Limb (tissue), 2 donors: ENCODE results near the gene IGFL4.
A peak's percentile ranks its signal among the peaks of the same experiment; 100 is the strongest.

Experiments used
- DNase-seq, 2 donors: peaks; one replicate each; pipeline ENCODE4 v3.0.0-alpha.2; 2016; ENCODE audit errors: extremely low spot score in 2 of 2

Gene IGFL4

DNA sequence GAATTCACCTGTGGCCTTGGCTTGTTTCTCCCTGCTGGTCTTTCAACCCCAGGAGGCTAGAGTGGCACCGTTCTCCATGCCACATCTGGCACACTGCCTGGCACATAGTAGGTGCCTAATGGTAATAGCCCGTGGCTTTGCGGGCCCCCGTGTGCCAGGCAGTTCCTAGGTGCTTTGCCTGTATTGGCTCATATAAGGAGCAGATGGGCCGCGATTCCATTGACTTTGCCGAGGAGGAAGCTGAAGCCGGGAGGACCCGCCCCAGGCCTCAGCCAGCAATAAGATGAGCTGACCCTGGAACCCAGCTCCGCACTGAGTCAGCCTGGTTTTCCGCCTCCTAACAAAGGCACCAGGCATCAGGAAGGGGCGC, 18.8 kb downstream of the IGFL4 start:
- no peak for DNase-seq

DNA sequence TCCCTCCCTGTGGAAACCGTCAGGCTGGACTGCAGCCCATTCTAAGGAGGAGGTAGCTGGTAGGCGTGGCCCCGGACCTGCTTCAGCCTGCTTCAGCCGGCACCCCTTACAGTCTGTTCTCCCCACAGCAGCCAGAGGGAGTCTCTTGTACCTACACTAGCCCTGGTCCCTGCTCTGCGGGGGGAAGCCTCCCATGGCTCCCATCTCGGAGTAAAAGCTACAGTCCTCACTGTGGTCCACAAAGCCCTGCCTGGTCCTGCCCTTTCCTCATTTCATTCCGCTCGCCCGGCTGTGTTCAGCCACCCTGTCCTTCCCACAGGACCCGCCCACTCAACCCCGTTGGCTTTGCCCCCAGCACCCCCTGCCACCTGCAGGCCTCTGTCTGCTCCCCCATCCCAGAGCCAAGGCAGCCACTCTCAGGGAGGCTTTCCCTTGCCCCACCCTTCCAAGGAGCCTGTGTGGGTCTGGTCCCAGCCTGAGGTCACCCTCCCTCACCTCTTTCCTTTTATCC, 19.2 kb downstream of the IGFL4 start:
- no peak for DNase-seq

DNA sequence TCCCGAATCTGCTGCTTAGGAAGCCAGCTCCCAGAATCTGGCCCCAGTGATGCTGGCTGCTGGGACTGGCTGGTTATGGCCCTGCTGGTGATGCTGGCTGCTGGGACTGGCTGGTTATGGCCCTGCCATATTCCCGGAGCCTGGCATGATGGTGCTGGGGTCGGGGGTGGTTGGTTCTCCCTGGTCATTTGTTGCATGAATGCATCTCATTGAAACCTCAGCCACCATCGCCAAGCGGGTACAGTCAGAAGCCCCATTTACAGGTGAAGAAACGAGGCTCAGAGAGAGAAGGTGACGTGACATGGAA, 20.0 kb downstream of the IGFL4 start:
- DNase-seq: no peak

DNA sequence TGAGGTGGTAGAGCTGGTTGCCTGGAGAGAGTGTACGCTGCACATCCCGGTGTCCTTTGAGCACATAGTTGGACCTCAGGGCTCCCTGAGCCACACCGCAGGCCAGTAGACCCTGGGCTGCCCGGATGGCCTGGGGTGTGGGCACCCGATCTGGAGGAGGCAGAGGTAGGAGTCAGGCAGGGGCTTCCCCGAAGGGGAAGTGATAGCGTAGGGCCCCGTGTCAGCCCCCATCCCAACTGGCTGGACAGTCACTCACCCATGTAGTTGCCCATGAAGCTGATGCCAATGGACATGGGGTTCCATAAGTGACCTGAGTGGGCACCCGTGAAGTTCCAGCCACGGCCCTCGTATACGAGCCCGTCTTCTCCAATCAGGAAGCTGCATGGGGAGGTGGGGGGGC, 21.5 kb downstream of the IGFL4 start:
- DNase-seq: no peak

DNA sequence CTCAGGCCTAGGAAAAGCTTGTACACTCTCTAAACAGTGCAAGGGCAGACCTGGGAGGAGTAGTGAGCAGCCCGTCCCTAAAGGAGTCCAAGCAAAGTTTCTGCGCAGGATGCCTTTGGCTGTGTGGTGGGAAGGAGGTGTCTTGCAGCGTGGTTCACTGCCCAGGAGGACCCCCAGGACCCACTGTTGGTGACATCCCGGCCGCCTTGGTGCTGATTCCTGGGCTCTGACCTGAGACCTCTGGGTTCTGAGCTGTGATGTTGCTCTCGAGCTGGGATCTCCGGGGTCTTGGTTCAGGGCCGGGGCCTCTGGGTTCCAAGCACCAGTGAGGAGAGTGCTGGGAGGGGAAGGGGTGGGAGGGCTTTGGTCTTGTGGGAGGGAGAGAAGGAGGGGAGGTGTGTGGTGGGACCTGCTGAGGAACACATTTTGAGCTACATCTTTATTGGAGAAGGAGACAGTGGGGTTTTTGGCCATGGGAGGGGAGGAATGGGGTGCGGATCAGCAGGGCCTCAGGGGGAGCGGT, 22.0 kb downstream of the IGFL4 start:
- DNase-seq: no peak

DNA sequence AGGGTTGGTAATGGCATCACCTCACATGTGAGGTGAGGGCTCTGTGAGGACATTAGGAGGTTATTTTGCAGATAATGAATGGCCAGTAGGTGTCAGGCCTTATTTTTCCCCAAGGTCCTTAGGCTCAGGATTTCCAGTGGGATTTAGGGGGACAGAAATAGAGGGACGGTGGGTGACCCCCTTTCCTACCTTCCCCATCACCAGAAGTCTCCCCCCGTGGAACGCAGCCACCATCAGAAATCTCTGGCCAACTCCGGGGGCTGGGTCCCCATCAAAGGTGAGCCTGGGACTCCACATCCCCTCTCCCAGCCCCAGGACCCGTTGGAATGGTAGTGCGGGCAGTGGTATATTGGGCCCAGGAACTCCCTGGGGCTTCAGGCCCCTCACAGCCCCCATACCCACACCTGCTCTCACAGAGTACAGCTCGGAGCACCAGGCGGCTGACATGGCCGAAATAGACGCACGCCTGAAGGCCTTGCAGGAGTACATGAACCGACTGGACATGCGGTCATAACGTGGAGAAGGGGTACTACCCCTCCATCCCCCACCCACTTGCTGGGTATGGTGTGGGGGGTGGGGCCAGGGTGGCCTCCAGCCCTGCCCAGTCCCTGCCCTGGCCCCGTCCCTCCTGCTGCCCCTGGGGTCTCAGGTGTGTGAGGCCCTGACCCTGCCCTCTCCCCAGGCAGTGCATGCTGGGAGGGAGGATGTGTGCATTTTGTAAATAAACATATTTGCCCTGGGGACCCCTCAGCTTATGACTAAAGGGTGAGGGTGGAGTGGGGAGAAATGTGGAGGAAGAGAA, 22.7 kb downstream of the IGFL4 start:
- DNase-seq: no peak

DNA sequence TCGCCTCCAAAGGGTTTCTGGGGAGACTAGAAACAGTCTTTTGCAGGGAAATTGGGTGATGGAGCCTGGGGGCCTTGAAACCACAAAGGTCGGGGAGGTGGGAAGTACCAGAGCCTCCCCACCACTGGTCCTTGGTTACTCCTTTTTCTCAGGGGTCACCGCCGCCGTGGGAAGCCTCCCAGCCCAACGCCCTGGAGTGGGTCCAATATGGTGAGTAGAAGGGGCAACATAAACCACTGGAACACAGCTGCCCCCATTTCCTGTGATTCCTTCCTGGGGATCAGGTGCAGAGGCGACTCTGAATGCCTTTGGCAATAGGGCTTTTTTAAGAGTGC, 23.7 kb downstream of the IGFL4 start:
- DNase-seq: no peak

DNA sequence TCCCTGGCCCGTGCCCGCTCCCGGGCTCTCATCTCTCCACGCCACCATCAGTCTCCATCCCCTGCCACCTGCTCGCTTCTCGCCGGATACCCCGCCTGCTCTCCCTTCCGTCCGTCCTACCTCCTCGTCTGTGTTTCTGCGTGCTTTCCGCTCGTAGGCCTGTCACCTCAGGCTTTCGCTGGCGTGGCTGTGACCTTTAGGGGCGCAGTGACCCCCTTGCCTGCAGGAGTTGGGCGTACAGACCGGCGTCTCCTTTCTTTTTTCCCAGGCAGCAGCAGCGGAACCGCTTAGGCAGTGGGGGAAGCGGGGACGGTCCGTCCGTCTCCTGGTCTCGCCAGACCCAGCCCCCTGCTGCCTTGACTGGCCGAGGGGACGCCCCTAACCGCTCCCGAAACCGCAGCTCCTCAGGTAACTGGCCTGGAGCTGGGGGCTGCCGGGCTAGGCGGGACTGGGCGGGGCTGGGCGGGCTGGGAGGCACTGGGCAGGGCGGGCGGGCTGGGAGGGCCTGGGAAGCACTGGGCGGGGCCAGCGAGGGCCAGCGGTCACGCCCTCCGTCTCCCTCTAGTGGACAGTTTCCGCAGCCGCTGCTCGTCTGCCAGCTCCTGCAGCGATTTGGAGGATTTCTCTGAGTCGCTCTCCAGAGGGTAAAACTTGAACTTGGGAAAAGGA, 24.2 kb downstream of the IGFL4 start:
- DNase-seq: peak; percentile 84 to 90

DNA sequence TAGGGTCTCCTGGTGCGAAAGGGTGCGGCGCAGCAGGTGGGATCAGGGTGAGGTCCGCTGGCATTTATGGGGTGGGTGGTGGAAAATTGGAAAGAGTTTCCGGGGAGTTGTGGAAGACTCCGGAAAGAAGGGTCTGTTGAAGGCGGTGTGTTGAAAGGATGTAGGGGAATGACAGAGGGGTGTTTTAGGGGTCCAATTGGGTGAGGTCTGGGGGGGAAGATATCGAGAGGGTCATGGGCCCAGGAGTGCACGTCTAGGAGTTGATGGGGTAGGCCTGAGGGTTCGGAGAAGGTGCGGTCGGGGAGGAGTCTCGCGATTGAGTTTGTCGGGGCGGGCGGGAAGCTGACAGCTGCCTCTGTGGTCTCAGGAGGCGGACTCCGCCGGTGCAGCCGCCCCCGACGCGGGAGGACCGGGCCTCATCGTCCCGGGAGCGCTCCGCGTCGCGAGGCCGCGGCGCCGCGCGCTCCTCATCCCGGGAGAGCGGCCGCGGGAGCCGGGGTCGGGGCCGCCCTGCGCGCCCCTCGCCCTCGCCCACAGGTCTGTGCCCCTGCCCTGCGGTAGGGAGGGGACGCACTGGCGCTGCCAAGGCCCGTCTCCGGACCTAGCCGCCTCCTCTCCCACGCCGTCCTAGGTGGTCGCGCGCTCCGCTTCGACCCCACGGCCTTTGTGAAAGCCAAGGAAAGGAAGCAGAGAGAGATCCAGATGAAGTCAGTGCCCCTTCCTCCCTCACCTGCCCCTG, 24.9 kb downstream of the IGFL4 start:
- no peak for DNase-seq

DNA sequence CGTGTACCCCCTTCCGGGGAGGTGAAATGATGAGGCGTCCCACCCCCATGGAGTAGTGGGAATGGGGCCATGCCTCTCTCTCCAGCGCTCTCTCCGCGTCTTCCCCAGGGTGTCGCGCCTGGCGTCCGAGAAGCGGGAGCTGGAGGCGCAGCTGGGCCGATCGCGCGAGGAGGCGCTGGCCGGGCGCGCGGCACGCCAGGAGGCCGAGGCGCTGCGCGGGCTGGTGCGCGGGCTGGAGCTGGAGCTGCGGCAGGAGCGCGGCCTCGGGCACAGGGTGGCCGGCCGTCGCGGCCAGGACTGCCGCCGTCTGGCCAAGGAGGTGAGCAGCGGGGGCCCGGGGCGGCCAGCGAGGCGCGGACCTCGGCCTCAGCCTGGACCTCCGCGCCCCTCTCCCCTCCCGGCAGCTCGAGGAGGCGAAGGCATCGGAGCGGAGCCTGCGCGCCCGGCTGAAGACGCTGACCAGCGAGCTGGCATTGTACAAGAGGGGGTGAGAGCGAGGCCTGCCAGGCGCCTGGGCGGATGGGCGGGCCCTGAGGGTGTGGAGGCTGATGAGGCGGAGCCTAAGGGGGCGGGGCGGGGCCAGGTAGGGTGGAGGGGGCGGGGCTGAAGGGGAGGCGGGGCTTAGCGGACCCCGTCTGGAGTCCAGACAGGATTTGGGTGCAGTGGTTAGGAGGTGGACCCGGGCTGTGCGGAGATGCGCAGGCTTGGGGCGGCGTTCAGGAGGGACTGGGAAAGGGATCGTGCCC, 25.7 kb downstream of the IGFL4 start:
- DNase-seq: peak in 1 of 2 donors; percentile 74

DNA sequence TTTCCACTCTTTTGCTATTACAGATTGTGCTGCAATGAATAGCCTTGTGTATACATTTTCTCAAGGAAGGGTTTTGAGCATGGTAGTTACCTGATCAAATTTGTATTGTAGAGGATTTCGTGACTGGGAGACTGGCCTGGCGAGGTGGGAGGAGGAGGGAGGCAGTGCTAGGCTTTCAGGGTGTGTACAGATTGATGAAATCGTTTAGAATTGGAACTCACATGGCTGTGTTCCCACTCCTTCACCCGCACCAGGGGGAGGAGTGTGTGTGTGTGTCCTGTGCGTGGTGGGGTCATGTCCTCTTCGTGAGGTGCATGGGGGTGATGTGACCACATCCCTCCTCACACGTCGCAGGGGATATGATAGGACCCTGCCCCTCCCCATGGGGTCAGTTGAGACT, 26.3 kb downstream of the IGFL4 start:
- no peak for DNase-seq

DNA sequence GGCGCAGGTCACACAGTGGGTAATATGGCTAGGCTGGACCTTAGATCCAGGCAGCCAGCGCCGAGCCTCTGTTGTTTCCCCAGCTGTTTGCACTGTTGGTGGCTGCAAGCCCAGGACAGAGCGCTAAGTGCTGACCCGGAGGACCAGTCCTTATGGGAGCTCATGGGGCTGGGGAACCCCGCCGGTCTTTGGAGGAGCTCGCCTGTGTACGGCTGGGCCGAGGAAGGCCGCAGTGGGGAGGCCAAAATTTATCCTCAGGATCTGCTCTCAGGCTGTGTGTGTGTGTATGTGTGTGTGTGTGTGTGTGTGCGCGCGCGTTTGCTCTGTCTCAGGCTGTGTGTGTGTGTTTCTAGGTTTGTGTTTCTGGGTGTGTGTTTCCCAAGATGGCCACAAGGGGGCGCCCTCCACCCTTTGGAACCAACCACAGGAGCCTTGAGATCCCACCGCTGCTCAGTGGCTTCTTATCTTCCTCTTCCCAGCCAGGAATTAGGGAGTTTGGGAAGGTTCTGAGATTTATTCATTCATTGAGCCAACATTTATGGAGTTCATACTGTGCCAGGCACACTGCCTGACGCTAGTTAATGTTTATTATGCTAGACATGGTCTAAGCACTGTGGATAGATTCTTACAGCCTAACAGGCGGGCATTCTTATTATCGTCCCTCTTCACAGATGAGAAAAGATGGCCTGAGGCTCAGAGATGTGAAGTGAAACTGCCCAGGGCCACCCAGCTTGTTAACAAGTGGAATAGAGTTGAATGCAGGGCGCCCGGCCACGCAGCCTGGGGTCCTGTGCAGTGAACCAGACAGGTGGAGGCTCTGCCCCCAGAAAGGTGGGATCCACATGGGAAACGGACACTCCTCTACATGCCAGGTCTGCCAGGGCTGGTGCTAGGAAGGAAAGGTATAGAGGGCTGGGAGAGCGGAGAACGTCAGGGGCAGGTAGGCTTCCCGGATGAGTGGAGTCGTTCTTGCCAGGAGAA, 31.0 kb downstream of the IGFL4 start:
- peak in 1 of 2 donors; percentile 80 for DNase-seq

DNA sequence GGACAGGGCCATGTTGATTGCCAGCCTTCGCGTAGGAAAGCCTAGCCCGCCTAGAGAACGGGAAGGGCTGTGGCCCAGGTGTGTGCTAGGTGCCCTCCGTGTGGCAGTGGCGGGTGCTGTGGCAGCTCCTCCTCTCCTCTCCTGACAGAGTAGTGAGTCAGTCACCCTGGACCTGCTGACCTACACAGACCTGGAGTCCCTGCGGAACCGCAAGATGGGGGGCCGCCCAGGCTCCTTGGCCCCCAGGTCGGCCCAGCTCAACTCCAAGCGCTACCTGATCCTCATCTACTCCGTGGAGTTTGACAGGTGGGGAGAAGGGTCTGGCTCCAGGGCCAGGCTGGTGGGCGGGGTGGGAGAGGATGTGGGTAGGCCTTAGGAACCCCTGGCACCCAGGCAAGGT, 34.4 kb downstream of the IGFL4 start:
- DNase-seq: no peak

DNA sequence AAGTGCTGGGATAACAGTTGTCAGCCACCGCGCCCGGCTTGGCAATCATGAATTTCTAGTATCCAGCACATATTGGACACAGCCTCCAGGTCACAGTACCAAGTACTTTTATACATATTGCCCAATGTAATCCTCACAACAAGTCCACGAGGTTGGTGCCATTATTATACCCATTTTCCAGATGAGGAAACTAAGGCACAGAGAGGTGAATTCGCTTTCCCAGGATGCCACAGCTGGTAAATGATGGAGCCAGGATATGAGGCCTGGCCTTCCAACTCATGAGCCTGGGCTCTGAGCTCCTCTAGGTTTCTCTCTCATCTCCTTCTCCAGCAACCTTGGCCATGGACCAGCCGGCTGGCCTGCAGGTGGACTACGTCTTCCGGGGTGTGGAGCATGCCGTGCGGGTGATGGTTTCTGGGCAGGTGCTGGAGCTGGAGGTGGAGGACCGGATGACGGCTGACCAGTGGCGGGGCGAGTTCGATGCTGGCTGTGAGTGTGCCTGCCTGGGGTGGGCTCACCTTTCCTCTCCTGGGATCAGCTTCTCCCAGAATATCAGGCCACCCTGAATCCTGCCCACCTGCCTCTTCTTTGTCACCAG, 38.0 kb downstream of the IGFL4 start:
- DNase-seq: no peak

DNA sequence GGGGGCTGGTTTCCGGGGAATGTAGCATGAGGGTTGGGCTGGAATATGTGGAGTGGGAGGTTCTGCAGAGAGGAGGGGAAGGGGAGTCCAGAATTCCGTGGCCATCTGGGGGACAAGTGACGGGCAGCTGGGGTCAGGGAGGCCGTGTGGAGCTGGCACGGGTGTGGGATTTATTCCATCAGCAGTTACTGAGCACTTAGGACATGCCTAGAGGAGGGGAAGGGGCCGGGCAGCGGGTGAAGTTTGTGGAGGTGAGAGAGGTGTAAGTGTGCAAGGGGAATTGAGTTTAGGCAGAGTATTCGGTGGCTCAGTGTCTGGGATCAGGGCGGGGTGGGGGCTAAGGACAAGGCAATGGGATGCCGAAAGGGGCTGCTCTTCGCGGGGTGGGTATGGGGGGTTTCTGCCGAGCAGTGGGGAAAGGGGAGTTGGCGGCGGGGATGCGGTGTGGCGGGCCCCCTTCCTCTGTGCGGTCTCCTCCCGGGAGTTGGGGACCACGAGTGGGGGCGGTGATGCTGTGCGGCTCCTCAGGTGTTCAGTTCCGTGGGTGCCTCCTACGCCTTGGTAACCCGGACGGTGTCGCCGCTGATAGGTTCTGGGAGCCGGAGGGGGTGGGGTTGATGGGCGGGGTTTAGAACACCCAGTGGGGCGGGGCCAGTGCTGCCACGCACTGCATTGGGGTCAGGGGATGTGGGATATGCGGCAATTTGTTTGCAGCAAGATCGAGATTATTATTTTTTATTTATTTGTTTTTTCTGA, 40.1 kb downstream of the IGFL4 start:
- peak in 1 of 2 donors; percentile 70 for DNase-seq

DNA sequence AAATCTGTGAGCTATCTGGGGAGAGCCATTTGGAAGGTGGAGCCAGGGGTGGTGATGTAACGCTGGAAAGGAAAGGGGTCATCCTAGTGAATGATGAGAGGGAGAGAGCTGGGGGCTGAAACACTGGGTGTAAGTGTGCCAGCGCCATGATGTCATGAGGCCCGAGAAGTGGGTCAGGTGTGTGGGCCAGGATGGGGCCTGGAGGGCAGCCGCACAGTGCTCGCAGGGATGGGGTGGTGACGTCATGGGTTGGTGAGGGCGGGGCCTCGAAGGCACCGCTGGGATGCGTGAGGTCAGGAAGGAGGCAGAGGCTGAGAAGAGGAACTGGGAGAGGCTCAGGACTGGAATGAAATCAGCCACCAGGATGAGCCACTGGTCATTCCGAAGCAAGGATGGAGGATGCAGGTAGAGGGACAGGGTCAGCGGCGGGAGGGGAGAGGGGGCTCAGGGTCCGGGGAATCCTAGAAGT, 41.1 kb downstream of the IGFL4 start:
- DNase-seq: peak in 1 of 2 donors; percentile 74

DNA sequence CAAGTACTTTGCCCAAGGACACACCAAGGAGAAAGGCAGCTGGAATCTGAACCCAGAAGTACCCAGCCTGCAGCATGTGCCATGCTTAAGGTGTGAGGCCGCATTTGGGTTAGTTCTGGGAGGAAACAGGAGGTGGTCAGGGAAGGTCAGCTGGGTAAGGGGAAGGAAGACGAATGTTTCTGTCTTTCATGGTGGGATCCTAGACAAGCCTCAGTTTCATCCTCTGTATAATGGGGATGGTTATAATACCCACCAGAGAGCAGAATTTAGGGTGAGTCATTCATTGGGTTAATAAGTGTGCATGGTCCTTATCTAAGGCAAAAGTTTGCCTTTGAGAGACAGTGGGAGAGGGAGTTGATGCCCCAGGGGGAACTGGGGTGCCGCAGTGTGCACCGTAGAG, 42.0 kb downstream of the IGFL4 start:
- no peak for DNase-seq

DNA sequence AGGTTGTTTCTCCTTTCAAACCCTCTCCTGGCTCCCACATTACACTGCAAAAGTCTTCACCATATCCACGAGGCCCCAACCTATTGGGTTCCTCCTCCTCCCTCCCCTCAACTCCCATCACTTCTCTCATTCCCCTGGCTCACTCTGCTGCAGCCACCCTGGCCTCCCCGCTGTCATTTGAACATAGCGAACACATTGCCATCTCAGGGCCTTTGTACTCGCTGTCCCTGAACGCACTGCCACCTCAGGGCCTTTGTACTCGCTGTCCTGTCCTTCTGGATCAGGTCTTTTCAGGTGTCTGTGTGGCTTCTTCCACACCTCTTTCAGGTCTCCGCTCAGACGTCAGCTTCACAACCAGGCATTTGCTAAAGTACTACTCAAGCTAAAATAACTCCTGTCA, 43.9 kb downstream of the IGFL4 start:
- no peak for DNase-seq

DNA sequence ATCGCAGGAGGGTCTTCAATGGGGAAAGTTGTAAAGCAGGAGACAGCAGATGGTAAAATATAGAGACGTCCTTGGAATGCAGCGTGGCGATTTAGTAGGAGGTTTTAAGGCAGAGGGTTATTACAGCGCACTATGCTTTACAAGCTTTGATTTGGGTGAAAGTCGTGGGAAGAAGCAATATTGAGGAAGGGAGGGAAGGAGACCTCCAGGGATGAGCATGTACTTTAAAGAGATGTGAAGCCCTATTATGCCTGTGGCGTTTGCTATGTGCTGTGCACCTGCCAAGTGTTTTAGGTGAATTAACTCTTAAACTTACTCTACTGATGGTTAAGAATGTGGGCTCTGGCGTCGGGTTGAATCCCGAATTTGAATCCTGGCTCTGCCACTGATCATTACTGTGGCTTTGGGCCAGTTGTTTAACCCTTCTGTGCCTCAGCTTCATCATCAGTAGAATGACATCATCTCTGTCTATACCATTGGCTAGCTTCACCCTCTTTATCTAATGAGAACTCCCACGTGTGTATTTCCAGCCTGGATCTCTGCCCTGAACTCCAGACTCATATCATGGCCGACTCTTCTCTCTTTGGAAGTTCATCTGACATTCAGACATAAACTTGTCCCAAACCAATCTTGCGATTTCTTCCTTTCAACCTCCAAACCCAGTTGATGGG, 45.0 kb downstream of the IGFL4 start:
- DNase-seq: no peak
